B cell (primary cell): ENCODE results near the gene SIPA1L3. TPM values are rescaled to one million over a fixed set of nuclear protein-coding genes. Genes with fewer than 3 reads are reported as not detected.

Experiments used
- ATAC-seq: fragments of 200-7000 bp; cut with Tn5 transposase; one replicate; pipeline ENCODE4 v1.10.0; 2021; ENCODE audit warnings: low read depth, mild to moderate bottlenecking, moderate number of reproducible peaks, moderate library complexity
- CTCF ChIA-PET: fragments of 350-600 bp; sonication (Branson Sonifier 250); formaldehyde crosslinking; loops from one replicate; lab custom pipeline; 2021; ENCODE audit warnings: antibody characterized with exemption, inconsistent platforms; lab: Charles Lee
- POLR2A ChIA-PET: fragments of 350-600 bp; sonication (Branson Sonifier 250); formaldehyde crosslinking; loops from one replicate; lab custom pipeline; 2021; ENCODE audit warnings: antibody characterized with exemption; lab: Charles Lee
- DNase-seq: peaks from one replicate; pipeline ENCODE4 v3.0.0; 2013
- H2AFZ ChIP-seq: 2 replicates; pipeline ENCODE4 v1.6.1; 2012; ENCODE audit warnings: mild to moderate bottlenecking, low read depth, low read length; ENCODE audit not compliant: insufficient read depth, poor library complexity, severe bottlenecking
- H3K27ac ChIP-seq, 2 donors: 1 replicate in 1 of 2; 2 replicates in 1 of 2; pipeline ENCODE4 v1.5.1; 2012 to 2013; ENCODE audit warnings: low read length in 2 of 2, mild to moderate bottlenecking in 2 of 2, moderate library complexity in 1 of 2
- H3K27me3 ChIP-seq, 4 experiments: fragments of 200-600 bp in 1 of 4; sonication (generic) in 1 of 4; replicated peaks in 1 of 4; 1 replicate in 2 of 4; 2 replicates in 2 of 4; pipeline versions ENCODE4 v1.6.1 to v1.7.0; 2013 to 2016; ENCODE audit warnings: low read length in 3 of 4, mild to moderate bottlenecking in 2 of 4, mixed read lengths in 1 of 4, moderate library complexity in 1 of 4; ENCODE audit not compliant: insufficient read depth in 4 of 4, control insufficient read depth in 3 of 4; ENCODE audit errors: control extremely low read depth in 1 of 4
- H3K36me3 ChIP-seq, 2 experiments: replicated peaks in 1 of 2; 1 replicate in 1 of 2; 2 replicates in 1 of 2; pipeline versions ENCODE4 v1.6.1 to v1.7.1; 2013; ENCODE audit warnings: low read length in 1 of 2; ENCODE audit not compliant: insufficient read depth in 2 of 2, control insufficient read depth in 1 of 2; ENCODE audit errors: control extremely low read depth in 1 of 2, extremely low read depth in 1 of 2
- H3K4me1 ChIP-seq, 2 donors: fragments of 200-600 bp in 1 of 2; sonication (generic) in 1 of 2; 1 replicate in 1 of 2; 2 replicates in 1 of 2; pipeline versions ENCODE4 v1.5.1 to v1.6.1; 2013 to 2017; ENCODE audit warnings: low read length in 2 of 2; ENCODE audit not compliant: control insufficient read depth in 2 of 2, insufficient read depth in 2 of 2
- H3K4me2 ChIP-seq: replicated peaks from 2 replicates; pipeline ENCODE3; 2012; ENCODE audit warnings: mild to moderate bottlenecking, low read depth, low read length; ENCODE audit not compliant: poor library complexity, severe bottlenecking
- H3K4me3 ChIP-seq, 5 experiments: fragments of 200-600 bp in 1 of 5; sonication (generic) in 1 of 5; 1 replicate in 3 of 5; 2 replicates in 2 of 5; pipeline versions ENCODE4 v1.5.1 to v1.7.0; 2011 to 2016; ENCODE audit warnings: low read length in 4 of 5, mild to moderate bottlenecking in 4 of 5, low read depth in 2 of 5, control low read depth in 1 of 5, moderate library complexity in 1 of 5; ENCODE audit not compliant: insufficient read depth in 1 of 5; ENCODE audit errors: control extremely low read depth in 1 of 5, extremely low read depth in 1 of 5
- H3K79me2 ChIP-seq: fragments of 200-600 bp; sonication (generic); one replicate; pipeline ENCODE4 v1.6.0; 2016; ENCODE audit warnings: low read length; ENCODE audit not compliant: control insufficient read depth, insufficient read depth
- H3K9ac ChIP-seq: fragments of 200-600 bp; sonication (generic); 2 replicates; pipeline ENCODE4 v1.6.1; 2017; ENCODE audit warnings: mild to moderate bottlenecking, low read length, moderate library complexity
- H3K9me3 ChIP-seq, 3 donors: one replicate each; pipeline versions ENCODE4 v1.6.1 to v1.7.1; 2013; ENCODE audit warnings: low read length in 2 of 3; ENCODE audit not compliant: control insufficient read depth in 2 of 3, insufficient read depth in 1 of 3; ENCODE audit errors: control extremely low read depth in 1 of 3
- H4K20me1 ChIP-seq: 2 replicates; pipeline ENCODE4 v1.6.0; 2012; ENCODE audit warnings: mild to moderate bottlenecking, low read length; ENCODE audit not compliant: insufficient read depth, control insufficient read depth, poor library complexity, severe bottlenecking
- H3K27ac Mint-ChIP-seq: one replicate; pipeline ENCODE4 v1.8.0; 2021; ENCODE audit warnings: mixed read lengths
- H3K27me3 Mint-ChIP-seq: one replicate; pipeline ENCODE4 v1.8.0; 2021; ENCODE audit warnings: mixed read lengths
- H3K4me1 Mint-ChIP-seq: one replicate; pipeline ENCODE4 v1.8.0; 2021; ENCODE audit warnings: mixed read lengths
- H3K4me3 Mint-ChIP-seq: one replicate; pipeline ENCODE4 v1.8.0; 2021; ENCODE audit warnings: mixed read lengths
- H3K9me3 Mint-ChIP-seq: one replicate; pipeline ENCODE4 v1.8.0; 2022; ENCODE audit warnings: mixed read lengths; ENCODE audit not compliant: insufficient read depth
- CTCF ChIP-seq: fragments of 200-600 bp; IDR thresholded peaks from one replicate; pipeline ENCODE4 v1.8.0; 2022; ENCODE audit warnings: antibody characterized with exemption, mild to moderate bottlenecking
- EZH2 ChIP-seq: IDR thresholded peaks from 2 replicates; pipeline ENCODE4 v1.6.1; 2012; ENCODE audit warnings: borderline replicate concordance, low read depth, mild to moderate bottlenecking, moderate library complexity, low read length; ENCODE audit not compliant: insufficient read depth, poor library complexity, severe bottlenecking
- WGBS: methylation state at CpG from one replicate; pipeline ENCODE4 v1.1.5; 2013; ENCODE audit warnings: missing lambda C conversion rate; ENCODE audit not compliant: insufficient coverage; 5-methylcytosine and 5-hydroxymethylcytosine counted together
- intact Hi-C: fragments of 100-400 bp; cut with micrococcal nuclease; formaldehyde crosslinking; loops from one replicate; pipeline ENCODE4 v1.10.0; 2022
- polyA plus RNA-seq: library from polyadenylated mRNA; depleted of rRNA; stranded (reverse); fragments of >200 nt; gene quantifications from 2 replicates; pipeline ENCODE4 v1.2.3, GENCODE V29; 2012
- total RNA-seq, 2 donors: library from RNA; stranded (reverse); fragments of 120-200 nt in 1 of 2; gene quantifications; 1 replicate in 1 of 2; 2 replicates in 1 of 2; pipeline versions ENCODE4 v1.2.3 to v1.2.4, GENCODE V29; 2013 to 2022

SIPA1L3 gene
- total and polyA plus RNA-seq, 2 donors (not counting 1 experiment from before 2014, with no cell fraction given): 48.3 to 295 TPM

GRCh38 chr19:38248421-38248820 lies 341.4 kb downstream of the SIPA1L3 start:
- Mint-ChIP-seq H3K27me3 (no peaks in the 10 kb centered on the region), H3K27ac (no peak overlapping the region), H3K4me1 (peaks cover 38% of the 10 kb centered on the region), H3K9me3 (no peaks in the 10 kb centered on the region), H3K4me3 (no peak overlapping the region)
- Histone ChIP-seq H3K4me2 (no peak overlapping the region), H3K4me3 (no peak overlapping the region), H3K4me1 (peaks cover 25 to 34% of the 10 kb centered on the region in 2 donors), H3K36me3 (peaks cover 0 to 3% of the 10 kb centered on the region in 2 experiments), H3K79me2 (peaks cover 5% of the 10 kb centered on the region), H4K20me1 (no peaks in the 10 kb centered on the region), H3K27ac (no peak overlapping the region), H3K9me3 (no peaks in the 10 kb centered on the region), H2AFZ (no peak overlapping the region), H3K27me3 (no peaks in the 10 kb centered on the region), H3K9ac (no peak overlapping the region)
- DNase-seq (no peak), ATAC-seq (no peak)
- CTCF ChIA-PET: interaction anchor here (1.3 kb wide), 1 partner anchor 346 kb away, joined by 5 read pairs; no protein-coding TSS in a partner anchor
- WGBS: 94% methylated on average over 6 of the region's 7 CpGs
- TF ChIP-seq CTCF: no peak
- no peak for TF ChIP-seq EZH2
- POLR2A ChIA-PET: no interaction called here
- intact Hi-C loops: no loop called here

GRCh38 chr19:38250428-38250820 lies 343.4 kb downstream of the SIPA1L3 start:
- POLR2A ChIA-PET: interaction anchor here (0.6 kb wide), 1 partner anchor 318 kb away, joined by 10 read pairs; no protein-coding TSS in a partner anchor
- Mint-ChIP-seq H3K27me3 (no peaks in the 10 kb centered on the region), H3K9me3 (no peaks in the 10 kb centered on the region), H3K4me1 (peaks cover 50% of the 10 kb centered on the region), H3K4me3 (peak overlapping the region; percentile 13), H3K27ac (peak overlapping the region; percentile 57)
- H3K9me3 ChIP-seq: no peaks in the 10 kb centered on the region
- TF ChIP-seq CTCF (no peak), EZH2 (no peak)
- peaks cover 0 to 3% of the 10 kb centered on the region in 2 experiments for H3K36me3 ChIP-seq
- no peak overlapping the region for H3K9ac ChIP-seq
- peaks cover 42 to 46% of the 10 kb centered on the region in 2 donors for H3K4me1 ChIP-seq
- no peak overlapping the region for H3K4me3 ChIP-seq
- H3K27me3 ChIP-seq: no peaks in the 10 kb centered on the region
- CTCF ChIA-PET: no interaction called here
- peaks cover 5% of the 10 kb centered on the region for H3K79me2 ChIP-seq
- ATAC-seq: no peak
- DNase-seq: no peak
- no peaks in the 10 kb centered on the region for H4K20me1 ChIP-seq
- intact Hi-C loops: no loop called here
- H3K4me2 ChIP-seq: no peak overlapping the region
- no peak overlapping the region for H2AFZ ChIP-seq
- H3K27ac ChIP-seq: no peak overlapping the region
